Ishikawa (cell line): Measurements from ENCODE around the gene PPP4R4.

Source experiments
- CEBPB ChIP-seq: IDR thresholded peaks from 2 replicates; pipeline ENCODE4 v1.6.1; 2012
- CREB1 ChIP-seq: IDR thresholded peaks from 2 replicates; pipeline ENCODE4 v1.6.1; 2012; ENCODE audit warnings: low read depth
- EGR1 ChIP-seq: IDR thresholded peaks from 2 replicates; pipeline ENCODE4 v1.6.1; 2012
- EP300 ChIP-seq: IDR thresholded peaks from 2 replicates; pipeline ENCODE4 v1.6.1; 2012; ENCODE audit warnings: borderline replicate concordance
- FOXM1 ChIP-seq: IDR thresholded peaks from 2 replicates; pipeline ENCODE4 v1.6.1; 2012; ENCODE audit warnings: low read depth, borderline replicate concordance
- NFIC ChIP-seq: IDR thresholded peaks from 2 replicates; pipeline ENCODE4 v1.6.1; 2012
- RAD21 ChIP-seq: IDR thresholded peaks from 2 replicates; pipeline ENCODE4 v1.6.1; 2012; ENCODE audit warnings: low read depth
- TAF1 ChIP-seq: IDR thresholded peaks from 2 replicates; pipeline ENCODE4 v1.6.1; 2012; ENCODE audit warnings: low read depth, mild to moderate bottlenecking
- TCF12 ChIP-seq: IDR thresholded peaks from 2 replicates; pipeline ENCODE4 v1.6.1; 2012; ENCODE audit warnings: low read depth
- TEAD4 ChIP-seq: IDR thresholded peaks from 2 replicates; pipeline ENCODE4 v1.6.1; 2012
- USF1 ChIP-seq: IDR thresholded peaks from 2 replicates; pipeline ENCODE4 v1.6.1; 2012
- YY1 ChIP-seq: IDR thresholded peaks from 2 replicates; pipeline ENCODE4 v1.6.1; 2012; ENCODE audit warnings: low read depth
- ZBTB7A ChIP-seq: IDR thresholded peaks from 2 replicates; pipeline ENCODE4 v1.6.1; 2012; ENCODE audit warnings: low read depth
- TF ChIP-seq, protein P1 (sequence below): IDR thresholded peaks from 2 replicates; pipeline ENCODE4 v1.6.1; 2012
- TF ChIP-seq, protein P2 (sequence below): IDR thresholded peaks from 2 replicates; pipeline ENCODE4 v1.6.1; 2012; ENCODE audit warnings: low read depth, mild to moderate bottlenecking

The PPP4R4 gene

DNA sequence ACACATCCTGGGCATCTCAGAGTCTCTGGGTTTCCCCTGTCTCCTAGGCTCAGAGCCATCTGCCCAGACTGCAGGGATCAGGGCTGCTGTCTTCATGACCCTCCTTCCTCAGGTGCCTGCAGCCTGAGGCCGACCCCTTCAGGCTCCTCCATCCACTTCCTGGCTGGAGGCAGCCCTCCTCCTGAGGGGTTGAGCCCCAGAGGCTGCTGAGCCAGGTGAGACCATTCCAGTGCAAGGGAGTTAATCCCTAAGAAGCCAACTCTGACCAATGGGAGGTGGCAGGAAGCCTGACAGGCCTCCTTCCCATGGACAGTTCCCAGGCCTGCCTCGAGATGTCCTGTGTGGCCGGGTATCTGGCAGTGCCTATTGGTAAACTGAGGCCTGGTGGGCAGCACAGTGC, 8.4 kb upstream of the PPP4R4 start:
- TF ChIP-seq TCF12 (no peak), TEAD4 (no peak), EP300 (no peak), TAF1 (no peak), YY1 (no peak), RAD21 (no peak), NFIC (no peak)
- TF ChIP-seq, protein P1, sequence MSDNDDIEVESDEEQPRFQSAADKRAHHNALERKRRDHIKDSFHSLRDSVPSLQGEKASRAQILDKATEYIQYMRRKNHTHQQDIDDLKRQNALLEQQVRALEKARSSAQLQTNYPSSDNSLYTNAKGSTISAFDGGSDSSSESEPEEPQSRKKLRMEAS, result no peak
- TF ChIP-seq, protein P2, sequence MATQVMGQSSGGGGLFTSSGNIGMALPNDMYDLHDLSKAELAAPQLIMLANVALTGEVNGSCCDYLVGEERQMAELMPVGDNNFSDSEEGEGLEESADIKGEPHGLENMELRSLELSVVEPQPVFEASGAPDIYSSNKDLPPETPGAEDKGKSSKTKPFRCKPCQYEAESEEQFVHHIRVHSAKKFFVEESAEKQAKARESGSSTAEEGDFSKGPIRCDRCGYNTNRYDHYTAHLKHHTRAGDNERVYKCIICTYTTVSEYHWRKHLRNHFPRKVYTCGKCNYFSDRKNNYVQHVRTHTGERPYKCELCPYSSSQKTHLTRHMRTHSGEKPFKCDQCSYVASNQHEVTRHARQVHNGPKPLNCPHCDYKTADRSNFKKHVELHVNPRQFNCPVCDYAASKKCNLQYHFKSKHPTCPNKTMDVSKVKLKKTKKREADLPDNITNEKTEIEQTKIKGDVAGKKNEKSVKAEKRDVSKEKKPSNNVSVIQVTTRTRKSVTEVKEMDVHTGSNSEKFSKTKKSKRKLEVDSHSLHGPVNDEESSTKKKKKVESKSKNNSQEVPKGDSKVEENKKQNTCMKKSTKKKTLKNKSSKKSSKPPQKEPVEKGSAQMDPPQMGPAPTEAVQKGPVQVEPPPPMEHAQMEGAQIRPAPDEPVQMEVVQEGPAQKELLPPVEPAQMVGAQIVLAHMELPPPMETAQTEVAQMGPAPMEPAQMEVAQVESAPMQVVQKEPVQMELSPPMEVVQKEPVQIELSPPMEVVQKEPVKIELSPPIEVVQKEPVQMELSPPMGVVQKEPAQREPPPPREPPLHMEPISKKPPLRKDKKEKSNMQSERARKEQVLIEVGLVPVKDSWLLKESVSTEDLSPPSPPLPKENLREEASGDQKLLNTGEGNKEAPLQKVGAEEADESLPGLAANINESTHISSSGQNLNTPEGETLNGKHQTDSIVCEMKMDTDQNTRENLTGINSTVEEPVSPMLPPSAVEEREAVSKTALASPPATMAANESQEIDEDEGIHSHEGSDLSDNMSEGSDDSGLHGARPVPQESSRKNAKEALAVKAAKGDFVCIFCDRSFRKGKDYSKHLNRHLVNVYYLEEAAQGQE, result no peak

GRCh38 chr14:94170136-94170535, 4.0 kb upstream of the PPP4R4 start:
- TF ChIP-seq YY1 (no peak), RAD21 (no peak), TCF12 (no peak), USF1 (no peak), EGR1 (no peak), FOXM1 (no peak), CEBPB (no peak), EP300 (no peak), TAF1 (no peak)
- TF ChIP-seq, protein P1, result no peak
- TF ChIP-seq, protein P2, result no peak

GRCh38 chr14:94171208-94171607, 2.9 kb upstream of the PPP4R4 start:
- TF ChIP-seq EGR1 (no peak), YY1 (no peak), ZBTB7A (no peak), EP300 (no peak), USF1 (no peak), TCF12 (no peak), TAF1 (no peak), RAD21 (no peak)
- TF ChIP-seq, protein P1, result no peak

- TF ChIP-seq YY1, result no peak
- no peak for TF ChIP-seq TAF1
- no peak for TF ChIP-seq EGR1
- TF ChIP-seq TCF12, result no peak
- TF ChIP-seq, protein P2, result no peak
- no peak for TF ChIP-seq RAD21
- TF ChIP-seq ZBTB7A, result no peak
- no peak for TF ChIP-seq EP300
- no peak for TF ChIP-seq CEBPB
- no peak for TF ChIP-seq NFIC
- TF ChIP-seq USF1, result no peak
- TF ChIP-seq CREB1, result no peak
Measured at GRCh38 chr14:94172545-94172944, 1.6 kb upstream of the PPP4R4 start.
